H1 (cell line): Measurements from ENCODE around the gene KRTAP5-4. TPM values are rescaled to one million over a fixed set of nuclear protein-coding genes. Genes with fewer than 3 reads are reported as not detected.

Experiments
- CTCF ChIA-PET: fragments of 300-600 bp; sonication (Branson Sonifier 250); formaldehyde crosslinking; loops from one replicate; lab custom pipeline; 2021; ENCODE audit not compliant: partially characterized antibody; lab: Charles Lee
- POLR2A ChIA-PET: fragments of 300-600 bp; sonication (Branson Sonifier 250); formaldehyde crosslinking; loops from one replicate; lab custom pipeline; 2021; ENCODE audit warnings: inconsistent platforms; ENCODE audit not compliant: partially characterized antibody; lab: Charles Lee
- DNase-seq, 2 experiments: peaks; one replicate each; pipeline versions ENCODE4 v3.0.0 to v3.0.0-alpha.2; 2010 to 2022; ENCODE audit warnings: low spot score in 2 of 2, low read depth in 1 of 2, mixed read lengths in 1 of 2
- FAIRE-seq: peaks from 2 replicates; lab custom pipeline; 2011; peaks lifted over from hg19 to GRCh38; lab: Jason Lieb, UNC
- H2AFZ ChIP-seq: 2 replicates; pipeline ENCODE4 v1.8.1; 2012; ENCODE audit warnings: low read length, inconsistent platforms
- H2AK5ac ChIP-seq: 2 replicates; pipeline ENCODE4 v1.6.1; 2013; ENCODE audit warnings: low read depth, low read length
- H2BK120ac ChIP-seq: replicated peaks from 2 replicates; pipeline ENCODE3; 2013; ENCODE audit warnings: low read depth, low read length, inconsistent platforms
- H2BK12ac ChIP-seq: 2 replicates; pipeline ENCODE4 v1.6.1; 2013; ENCODE audit warnings: low read depth, low read length
- H2BK15ac ChIP-seq: 2 replicates; pipeline ENCODE4 v1.6.1; 2013; ENCODE audit warnings: low read length
- H2BK20ac ChIP-seq: 2 replicates; pipeline ENCODE4 v1.6.1; 2013; ENCODE audit warnings: low read length
- H2BK5ac ChIP-seq: 2 replicates; pipeline ENCODE4 v1.6.1; 2013; ENCODE audit warnings: low read depth, low read length
- H3K14ac ChIP-seq: 2 replicates; pipeline ENCODE4 v1.6.1; 2013; ENCODE audit warnings: inconsistent platforms; ENCODE audit not compliant: insufficient read length
- H3K18ac ChIP-seq: 2 replicates; pipeline ENCODE4 v1.6.1; 2013; ENCODE audit warnings: low read length; ENCODE audit errors: extremely low read depth
- H3K23ac ChIP-seq: 2 replicates; pipeline ENCODE4 v1.6.1; 2013; ENCODE audit warnings: inconsistent platforms; ENCODE audit not compliant: insufficient read length
- H3K23me2 ChIP-seq: 2 replicates; pipeline ENCODE4 v1.6.1; 2013; ENCODE audit warnings: low read depth, low read length
- H3K27ac ChIP-seq: 2 replicates; pipeline ENCODE4 v1.6.1; 2011; ENCODE audit warnings: low read depth, low read length, inconsistent platforms
- H3K27me3 ChIP-seq, 4 experiments: replicated peaks in 1 of 4; 1 replicate in 1 of 4; 2 replicates in 3 of 4; pipeline versions ENCODE4 v1.6.1 to v1.8.1; 2011 to 2013; ENCODE audit warnings: low read length in 3 of 4, mild to moderate bottlenecking in 3 of 4, inconsistent platforms in 2 of 4, mixed read lengths in 2 of 4, moderate library complexity in 1 of 4; ENCODE audit not compliant: control insufficient read depth in 3 of 4, insufficient read depth in 3 of 4; ENCODE audit errors: extremely low read depth in 1 of 4
- H3K36me3 ChIP-seq, 4 experiments: 2 replicates each; pipeline versions ENCODE4 v1.6.1 to v1.8.1; 2011 to 2013; ENCODE audit warnings: mild to moderate bottlenecking in 4 of 4, low read length in 3 of 4, moderate library complexity in 2 of 4, control low read depth in 1 of 4, inconsistent platforms in 1 of 4; ENCODE audit not compliant: insufficient read depth in 4 of 4, control insufficient read depth in 2 of 4
- H3K4ac ChIP-seq: replicated peaks from 2 replicates; pipeline ENCODE3; 2013; ENCODE audit warnings: low read length, low read depth, mixed read lengths, inconsistent platforms; ENCODE audit not compliant: insufficient read length
- H3K4me1 ChIP-seq, 4 experiments: replicated peaks in 1 of 4; 1 replicate in 1 of 4; 2 replicates in 3 of 4; pipeline versions ENCODE4 v1.6.1 to v1.8.1; 2011 to 2013; ENCODE audit warnings: low read length in 3 of 4, inconsistent platforms in 2 of 4, mixed read lengths in 1 of 4; ENCODE audit not compliant: insufficient read depth in 4 of 4, control insufficient read depth in 3 of 4
- H3K4me2 ChIP-seq, 2 experiments: 2 replicates each; pipeline versions ENCODE4 v1.6.1 to v1.8.1; 2011 to 2013; ENCODE audit warnings: low read depth in 2 of 2, low read length in 2 of 2, control low read depth in 1 of 2, inconsistent platforms in 1 of 2, mild to moderate bottlenecking in 1 of 2; ENCODE audit not compliant: insufficient read depth in 1 of 2
- H3K4me3 ChIP-seq, 4 experiments: fragments of 200-600, 300-600 bp in 1 of 4; sonication (generic), shearing (Covaris generic), sonication (Bioruptor Twin) in 1 of 4; 2 replicates each; pipeline versions ENCODE4 v1.5.1 to v1.8.1; 2011 to 2016; ENCODE audit warnings: low read length in 4 of 4, low read depth in 3 of 4, control low read depth in 2 of 4, inconsistent platforms in 2 of 4, mild to moderate bottlenecking in 2 of 4, mixed read lengths in 1 of 4, moderate library complexity in 1 of 4; ENCODE audit not compliant: insufficient read depth in 2 of 4; ENCODE audit errors: extremely low read depth in 1 of 4
- H3K56ac ChIP-seq: replicated peaks from 2 replicates; pipeline ENCODE3; 2013; ENCODE audit warnings: low read depth, mild to moderate bottlenecking, mixed read lengths, low read length, inconsistent platforms; ENCODE audit not compliant: insufficient read length
- H3K79me1 ChIP-seq: 2 replicates; pipeline ENCODE4 v1.6.1; 2013; ENCODE audit warnings: low read depth, low read length, control low read depth
- H3K79me2 ChIP-seq, 2 experiments: 2 replicates each; pipeline versions ENCODE4 v1.6.1 to v1.8.1; 2012 to 2013; ENCODE audit warnings: low read length in 2 of 2, mild to moderate bottlenecking in 2 of 2, inconsistent platforms in 1 of 2; ENCODE audit not compliant: insufficient read depth in 2 of 2, control insufficient read depth in 1 of 2
- H3K9ac ChIP-seq, 4 experiments: replicated peaks in 1 of 4; 1 replicate in 1 of 4; 2 replicates in 3 of 4; pipeline versions ENCODE4 v1.6.1 to v1.8.1; 2011 to 2013; ENCODE audit warnings: low read depth in 3 of 4, low read length in 3 of 4, control low read depth in 2 of 4, mild to moderate bottlenecking in 2 of 4, moderate library complexity in 2 of 4, inconsistent platforms in 1 of 4; ENCODE audit errors: extremely low read depth in 1 of 4
- H3K9me3 ChIP-seq, 2 experiments: 2 replicates each; pipeline versions ENCODE4 v1.6.1 to v1.8.1; 2012 to 2013; ENCODE audit warnings: mild to moderate bottlenecking in 2 of 2, moderate library complexity in 2 of 2, control low read depth in 1 of 2, inconsistent platforms in 1 of 2, low read depth in 1 of 2, low read length in 1 of 2, mixed read lengths in 1 of 2; ENCODE audit not compliant: insufficient read depth in 2 of 2
- H4K20me1 ChIP-seq, 2 experiments: replicated peaks in 1 of 2; 2 replicates each; pipeline versions ENCODE3 to v1.8.1; 2011 to 2013; ENCODE audit warnings: inconsistent platforms in 2 of 2, low read length in 2 of 2, mild to moderate bottlenecking in 1 of 2; ENCODE audit not compliant: insufficient read depth in 2 of 2, control insufficient read depth in 1 of 2
- H4K5ac ChIP-seq: 2 replicates; pipeline ENCODE4 v1.6.1; 2013; ENCODE audit warnings: low read length, low read depth, mixed read lengths, inconsistent platforms; ENCODE audit not compliant: insufficient read length
- H4K8ac ChIP-seq: 2 replicates; pipeline ENCODE4 v1.8.0; 2013; ENCODE audit warnings: mild to moderate bottlenecking, moderate library complexity, low read length, inconsistent platforms; ENCODE audit not compliant: insufficient read depth; ENCODE audit errors: extremely low read depth
- H4K91ac ChIP-seq: replicated peaks from 2 replicates; pipeline ENCODE3; 2013; ENCODE audit warnings: low read length, mixed read lengths, inconsistent platforms; ENCODE audit not compliant: insufficient read length
- ASH2L ChIP-seq: fragments of 200-600, 300-600 bp; sonication (generic); IDR thresholded peaks from one replicate; pipeline ENCODE4 v1.7.1; 2017; ENCODE audit warnings: low read length
- BACH1 ChIP-seq: IDR thresholded peaks from 2 replicates; pipeline ENCODE4 v1.6.1; 2012; ENCODE audit warnings: low read length, improper control_type of control experiment
- CTBP2 ChIP-seq: IDR thresholded peaks from 2 replicates; pipeline ENCODE4 v1.7.0; 2011; ENCODE audit warnings: borderline replicate concordance, mild to moderate bottlenecking, moderate library complexity, mixed read lengths, low read length; ENCODE audit not compliant: insufficient read depth, insufficient read length
- HDAC2 ChIP-seq, 2 experiments: fragments of 300-600 bp in 1 of 2; sonication (generic) in 1 of 2; IDR thresholded peaks; 2 replicates each; pipeline ENCODE4 v1.6.1; 2011 to 2012; ENCODE audit warnings: low read depth in 2 of 2, low read length in 2 of 2, mild to moderate bottlenecking in 2 of 2, moderate library complexity in 2 of 2, borderline replicate concordance in 1 of 2, inconsistent platforms in 1 of 2
- JUN ChIP-seq: IDR thresholded peaks from 2 replicates; pipeline ENCODE4 v1.6.1; 2011; ENCODE audit warnings: low read depth, mild to moderate bottlenecking, improper control_type of control experiment, low read length
- KDM1A ChIP-seq: fragments of 200-600, 300-600 bp; sonication (generic); IDR thresholded peaks from 2 replicates; pipeline ENCODE4 v1.7.1; 2016; ENCODE audit warnings: mild to moderate bottlenecking, low read length, borderline replicate concordance
- KDM5A ChIP-seq: fragments of 200-600 bp; IDR thresholded peaks from 2 replicates; pipeline ENCODE4 v1.7.1; 2012; ENCODE audit warnings: mild to moderate bottlenecking, low read length, inconsistent platforms, mixed read lengths
- SP4 ChIP-seq: IDR thresholded peaks from 2 replicates; pipeline ENCODE4 v1.6.1; 2012; ENCODE audit warnings: low read length, inconsistent platforms
- TAF7 ChIP-seq: optimal IDR thresholded peaks from 2 replicates; pipeline ENCODE3; 2011; ENCODE audit warnings: low read depth, mild to moderate bottlenecking, inconsistent platforms, low read length, moderate library complexity, borderline replicate concordance
- TBP ChIP-seq: IDR thresholded peaks from 2 replicates; pipeline ENCODE4 v1.6.1; 2011; ENCODE audit warnings: low read depth, low read length, improper control_type of control experiment
- TCF12 ChIP-seq: IDR thresholded peaks from 2 replicates; pipeline ENCODE4 v1.6.1; 2011; ENCODE audit warnings: low read depth, mild to moderate bottlenecking, low read length
- TEAD4 ChIP-seq: IDR thresholded peaks from 2 replicates; pipeline ENCODE4 v1.6.1; 2012; ENCODE audit warnings: low read depth, low read length, inconsistent platforms, mixed read lengths
- YY1 ChIP-seq: IDR thresholded peaks from 2 replicates; pipeline ENCODE4 v1.6.1; 2011; ENCODE audit warnings: low read depth, mild to moderate bottlenecking, low read length
- WGBS, 2 experiments: shearing (Covaris generic) in 1 of 2; methylation state at CpG; one replicate each; pipeline versions ENCODE4 v1.1.6 to v1.1.7; 2013 to 2015; ENCODE audit warnings: low lambda C conversion rate in 2 of 2, mixed read lengths in 2 of 2, inconsistent platforms in 1 of 2, low coverage in 1 of 2, missing lambda C conversion rate in 1 of 2; ENCODE audit not compliant: insufficient replicate concordance in 2 of 2, insufficient coverage in 1 of 2, insufficient read length in 1 of 2; ENCODE audit errors: extremely low coverage in 1 of 2, missing lambda C conversion rate in 1 of 2; 5-methylcytosine and 5-hydroxymethylcytosine counted together
- polyA plus RNA-seq, 7 experiments: library from polyadenylated mRNA; depleted of rRNA in 3 of 7; stranded (reverse) in 5 of 7; unstranded in 2 of 7; fragments of >200 nt in 5 of 7; fragments of 200-250 nt in 2 of 7; gene quantifications; 1 replicate in 5 of 7; 2 replicates in 1 of 7; 4 replicates in 1 of 7; pipeline versions ENCODE4 v1.2.1 to v1.2.3, GENCODE V29; 2011 to 2013; ENCODE audit warnings: missing spikeins in 2 of 7, mixed read lengths in 2 of 7
- total RNA-seq: library from RNA; stranded (reverse); fragmentation: NEBNext Ultra II Directional; extraction: Animal tissue kit (Norgen Biotek cat#: 25700); gene quantifications from 2 replicates; pipeline ENCODE4 v1.2.1, GENCODE V29; 2021
- TF ChIP-seq, protein P1 (sequence below): IDR thresholded peaks from 2 replicates; pipeline ENCODE4 v1.6.1; 2011; ENCODE audit warnings: low read length, improper control_type of control experiment

Gene KRTAP5-4
- total and polyA plus RNA-seq, 2 of the 8 experiments (the other 6 are each of a cell fraction or from before 2014, with no cell fraction given): not detected

- no peak overlapping the region for H4K91ac ChIP-seq
- no peak overlapping the region for H2BK120ac ChIP-seq
- no peak overlapping the region for H3K18ac ChIP-seq
- H3K4me1 ChIP-seq: no peaks in the 10 kb centered on the region; a peak in 1 of 7 replicates
- H2BK15ac ChIP-seq: no peak overlapping the region
- H4K8ac ChIP-seq: no peak overlapping the region
- no peak overlapping the region for H4K5ac ChIP-seq
- DNase-seq (no peak), FAIRE-seq (no peak)
- H2BK20ac ChIP-seq: no peak overlapping the region
- ChIA-PET POLR2A (no interaction called here), CTCF (interaction anchor here (0.9 to 1.4 kb wide), 3 partner anchors 9 to 378 kb away, joined by 3 to 4 read pairs (median 3); no protein-coding TSS in a partner anchor)
- H3K9me3 ChIP-seq: no peaks in the 10 kb centered on the region
- H4K20me1 ChIP-seq: no peaks in the 10 kb centered on the region
- no peaks in the 10 kb centered on the region for H3K36me3 ChIP-seq
- H3K4me3 ChIP-seq: no peak overlapping the region
- no peak overlapping the region for H3K27ac ChIP-seq
- no peak overlapping the region for H2BK12ac ChIP-seq
- WGBS, 2 experiments: 69% methylated on average over 2 of the region's 2 CpGs; no CpG with 5 or more reads in 1 of the 2 experiments
- H3K14ac ChIP-seq: no peak overlapping the region
- no peaks in the 10 kb centered on the region for H3K79me1 ChIP-seq
- no peaks in the 10 kb centered on the region for H3K79me2 ChIP-seq
- no peak overlapping the region for H3K23ac ChIP-seq
- no peaks in the 10 kb centered on the region; the same call in 1 of the 2 replicates for H3K23me2 ChIP-seq
- H3K27me3 ChIP-seq: no peaks in the 10 kb centered on the region; a peak in 2 of 7 replicates
- no peak overlapping the region for H3K4me2 ChIP-seq
- H3K9ac ChIP-seq: no peak overlapping the region
- H2BK5ac ChIP-seq: no peak overlapping the region
- no peak overlapping the region for H2AK5ac ChIP-seq
- H3K56ac ChIP-seq: no peak overlapping the region
- no peak overlapping the region for H2AFZ ChIP-seq
- H3K4ac ChIP-seq: no peak overlapping the region
- TF ChIP-seq YY1 (no peak), KDM5A (no peak), ASH2L (no peak), CTBP2 (no peak), KDM1A (no peak), TAF7 (no peak), JUN (no peak), TCF12 (no peak), HDAC2 (IDR thresholded peaks at IDR 0.05; ENCODE audit: borderline replicate concordance in 1 of 2, low read depth in 2 of 2, low read length in 2 of 2) (no peak), SP4 (no peak), TBP (no peak), BACH1 (no peak), TEAD4 (no peak)
- TF ChIP-seq, protein P1, sequence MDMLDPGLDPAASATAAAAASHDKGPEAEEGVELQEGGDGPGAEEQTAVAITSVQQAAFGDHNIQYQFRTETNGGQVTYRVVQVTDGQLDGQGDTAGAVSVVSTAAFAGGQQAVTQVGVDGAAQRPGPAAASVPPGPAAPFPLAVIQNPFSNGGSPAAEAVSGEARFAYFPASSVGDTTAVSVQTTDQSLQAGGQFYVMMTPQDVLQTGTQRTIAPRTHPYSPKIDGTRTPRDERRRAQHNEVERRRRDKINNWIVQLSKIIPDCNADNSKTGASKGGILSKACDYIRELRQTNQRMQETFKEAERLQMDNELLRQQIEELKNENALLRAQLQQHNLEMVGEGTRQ: no peak
Observed at GRCh38 chr11:1586699-1587098, 35.2 kb downstream of the KRTAP5-4 start.
